ENCODE measurements around the gene SOHLH2. TPM values are rescaled to one million over a fixed set of nuclear protein-coding genes. Genes with fewer than 3 reads are reported as not detected.

The SOHLH2 gene
- total RNA-seq, 2 donors from 2014 or later, result not detected

Other genes starting within 250 kb of the SOHLH2 start
- gene DCLK1, start 83.2 kb downstream of the SOHLH2 start, total RNA-seq, result not detected
- not detected for gene CCDC169, start 83.3 kb upstream of the SOHLH2 start, total RNA-seq
- gene SPART, start 131.8 kb upstream of the SOHLH2 start, total RNA-seq, result 10 to 100 TPM; 25.6 to 34.8 TPM
- gene CCNA1, start 217.9 kb upstream of the SOHLH2 start, total RNA-seq, result not detected